Stimulated activated CD4-positive, alpha-beta T cell treated with anti-CD3 and anti-CD28 coated beads, Interleukin-4, amount 100 ng/mL, for 48 hours (primary cell): ENCODE data around the gene MED22.
"Not testable (repeated sequence)": the region's sequence is repeated elsewhere in the genome, so short reads cannot be mapped to it uniquely, and the experiment has no call there.

Source experiments
- DNase-seq, 2 donors: peaks; one replicate each; pipeline ENCODE4 v3.0.0-alpha.2; 2020; ENCODE audit warnings: low read depth in 2 of 2

The MED22 gene

GRCh38 chr9:133347985-133348717, at the start of gene MED22, which contains the start of gene RPL7A:
Gene MED22, minus strand, starts transcription at chr9:133348131. Its CDS starts 1,469 bp downstream, at chr9:133346662.
Gene RPL7A, plus strand, starts transcription at chr9:133348218. Its CDS starts 26 bp downstream, at chr9:133348244.
- peak; percentile 88 to 91 for DNase-seq

- no peak for DNase-seq
These were observed 49.4 kb upstream of the MED22 start for GRCh38 chr9:133397370-133397769.

GRCh38 chr9:133396952-133397351, 49.0 kb upstream of the MED22 start:
- DNase-seq: no peak

GRCh38 chr9:133394687-133395271, 46.8 kb upstream of the MED22 start:
- no peak for DNase-seq

GRCh38 chr9:133393399-133393798, 45.5 kb upstream of the MED22 start:
- no peak for DNase-seq

GRCh38 chr9:133392308-133392707, 44.4 kb upstream of the MED22 start:
- not testable (repeated sequence) for DNase-seq

- not testable (repeated sequence) for DNase-seq
These were observed 43.5 kb upstream of the MED22 start for GRCh38 chr9:133391449-133391848.

- no peak for DNase-seq
These were observed 42.8 kb upstream of the MED22 start for GRCh38 chr9:133390713-133391112.

GRCh38 chr9:133389562-133389961, 41.6 kb upstream of the MED22 start:
- DNase-seq: no peak

- DNase-seq: no peak
These were observed 41.2 kb upstream of the MED22 start for GRCh38 chr9:133389025-133389557.

- DNase-seq: no peak
These were observed 39.7 kb upstream of the MED22 start for GRCh38 chr9:133387680-133388079.

- DNase-seq: no peak
These were observed 38.4 kb upstream of the MED22 start for GRCh38 chr9:133386338-133386737.

- no peak for DNase-seq
These were observed 37.5 kb upstream of the MED22 start for GRCh38 chr9:133385452-133385851.

- no peak for DNase-seq
These were observed 36.9 kb upstream of the MED22 start for GRCh38 chr9:133384736-133385321.

GRCh38 chr9:133383438-133383837, 35.5 kb upstream of the MED22 start:
- no peak for DNase-seq

GRCh38 chr9:133382507-133383141, 34.7 kb upstream of the MED22 start:
- no peak for DNase-seq

GRCh38 chr9:133380734-133381133, 32.8 kb upstream of the MED22 start:
- DNase-seq: no peak

GRCh38 chr9:133379153-133380086, 31.5 kb upstream of the MED22 start:
- no peak for DNase-seq

GRCh38 chr9:133378408-133378962, 30.6 kb upstream of the MED22 start:
- DNase-seq: no peak

- DNase-seq: no peak
These were observed 29.8 kb upstream of the MED22 start for GRCh38 chr9:133377721-133378216.

- not testable (repeated sequence) for DNase-seq
These were observed 29.3 kb upstream of the MED22 start for GRCh38 chr9:133377280-133377679.
